Hepatocyte (in vitro differentiated cells): Measurements from ENCODE around the gene SOX13. TPM values are rescaled to one million over a fixed set of nuclear protein-coding genes. Genes with fewer than 3 reads are reported as not detected.

Experiments
- DNase-seq: peaks from one replicate; pipeline ENCODE4 v3.0.0-alpha.2; 2016; ENCODE audit warnings: low spot score
- H2AFZ ChIP-seq: fragments of 200-600 bp; sonication (generic); 2 replicates; pipeline ENCODE4 v1.6.0; 2016; ENCODE audit warnings: antibody characterized with exemption, mild to moderate bottlenecking
- H3K27ac ChIP-seq: fragments of 200-600 bp; sonication (generic); 2 replicates; pipeline ENCODE4 v1.5.1; 2016; ENCODE audit warnings: mild to moderate bottlenecking
- H3K27me3 ChIP-seq: fragments of 200-600 bp; sonication (generic); 2 replicates; pipeline ENCODE4 v1.6.1; 2016
- H3K36me3 ChIP-seq: fragments of 200-600 bp; sonication (generic); replicated peaks from 2 replicates; pipeline ENCODE4 v1.5.1; 2016; ENCODE audit warnings: low read depth; ENCODE audit not compliant: insufficient read depth
- H3K4me1 ChIP-seq: fragments of 200-600 bp; sonication (generic); 2 replicates; pipeline ENCODE4 v1.5.1; 2016; ENCODE audit warnings: mild to moderate bottlenecking, moderate library complexity; ENCODE audit not compliant: insufficient read depth
- H3K4me2 ChIP-seq: fragments of 200-600 bp; sonication (generic); 2 replicates; pipeline ENCODE4 v1.6.0; 2016
- H3K4me3 ChIP-seq: fragments of 200-600 bp; sonication (generic); 2 replicates; pipeline ENCODE4 v1.5.1; 2016; ENCODE audit warnings: mild to moderate bottlenecking
- H3K79me2 ChIP-seq: fragments of 200-600 bp; sonication (generic); 2 replicates; pipeline ENCODE4 v1.6.0; 2017; ENCODE audit warnings: mild to moderate bottlenecking
- H3K9me2 ChIP-seq: fragments of 200-600 bp; sonication (generic); replicated peaks from 2 replicates; pipeline ENCODE4 v1.6.0; 2017; ENCODE audit warnings: mild to moderate bottlenecking; ENCODE audit not compliant: insufficient read depth
- H3K9me3 ChIP-seq: fragments of 200-600 bp; sonication (generic); 2 replicates; pipeline ENCODE4 v1.5.1; 2016; ENCODE audit warnings: low read depth, mild to moderate bottlenecking
- H4K20me1 ChIP-seq: fragments of 200-600 bp; sonication (generic); 2 replicates; pipeline ENCODE4 v1.6.0; 2016; ENCODE audit warnings: mild to moderate bottlenecking; ENCODE audit not compliant: insufficient read depth, poor library complexity, severe bottlenecking
- EZH2 ChIP-seq: fragments of 200-600 bp; sonication (generic); IDR thresholded peaks from 2 replicates; pipeline ENCODE4 v1.6.1; 2016; ENCODE audit warnings: antibody characterized with exemption, mild to moderate bottlenecking, borderline replicate concordance
- EZH2phosphoT487 ChIP-seq: fragments of 200-600 bp; sonication (generic); IDR thresholded peaks from one replicate; pipeline ENCODE4 v1.6.1; 2018; ENCODE audit warnings: antibody characterized with exemption, mild to moderate bottlenecking, low read depth, moderate library complexity; ENCODE audit not compliant: unreplicated experiment, severe bottlenecking
- WGBS: methylation state at CpG from one replicate; pipeline ENCODE4 v1.1.6; 2016; ENCODE audit warnings: low lambda C conversion rate; ENCODE audit errors: missing lambda C conversion rate; 5-methylcytosine and 5-hydroxymethylcytosine counted together
- polyA plus RNA-seq: library from polyadenylated mRNA; unstranded; fragments of >200 nt; fragmentation: Nextera tagmentation; extraction: Ambion mirVana; gene quantifications from 2 replicates; pipeline ENCODE4 v1.2.1, GENCODE V29; 2016
- total RNA-seq: library from RNA; depleted of rRNA; stranded (reverse); fragments of >200 nt; gene quantifications from 2 replicates; pipeline ENCODE4 v1.2.3, GENCODE V29; 2014
- TF ChIP-seq, protein P1 (sequence below): fragments of 200-600 bp; sonication (generic); IDR thresholded peaks from 2 replicates; pipeline ENCODE4 v1.5.1; 2016; ENCODE audit warnings: antibody characterized with exemption, mild to moderate bottlenecking; ENCODE audit not compliant: poor library complexity

The SOX13 gene
- total and polyA plus RNA-seq, 2 experiments from 2014 or later: 11.9 to 22.3 TPM

DNA sequence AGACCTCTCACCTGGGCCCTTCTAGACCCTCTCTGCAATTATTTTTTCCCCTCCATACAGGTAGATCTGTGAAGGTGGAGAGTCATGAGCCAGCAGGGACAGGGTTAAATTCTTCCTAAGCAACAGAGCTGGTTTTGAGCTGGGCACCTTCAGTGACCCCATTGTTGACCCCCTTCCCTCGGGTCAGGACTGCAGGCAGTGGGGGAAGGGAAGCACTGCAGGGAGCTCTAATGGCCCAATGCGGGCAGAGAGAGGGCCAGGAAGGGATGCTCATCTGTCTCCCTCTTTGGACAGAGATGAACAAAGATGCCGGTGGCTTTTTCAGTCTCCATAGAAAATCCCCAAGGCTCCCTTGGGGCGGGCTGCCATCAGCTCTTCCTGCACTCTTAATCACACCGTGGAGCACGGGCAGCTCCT is 21.4 kb downstream of the SOX13 start:
- Histone ChIP-seq H3K36me3 (no peaks in the 10 kb centered on the region), H3K4me2 (no peak overlapping the region), H3K9me3 (no peaks in the 10 kb centered on the region), H3K79me2 (peaks cover 92% of the 10 kb centered on the region), H3K27ac (peak overlapping the region; percentile 93), H4K20me1 (no peaks in the 10 kb centered on the region), H3K4me1 (peaks cover 24% of the 10 kb centered on the region), H3K4me3 (no peak overlapping the region), H2AFZ (no peak overlapping the region), H3K27me3 (no peaks in the 10 kb centered on the region), H3K9me2 (no peaks in the 10 kb centered on the region)
- WGBS: 35% methylated on average over 6 of the region's 6 CpGs
- no peak for DNase-seq
- TF ChIP-seq EZH2 (no peak), EZH2phosphoT487 (no peak)
- TF ChIP-seq, protein P1, sequence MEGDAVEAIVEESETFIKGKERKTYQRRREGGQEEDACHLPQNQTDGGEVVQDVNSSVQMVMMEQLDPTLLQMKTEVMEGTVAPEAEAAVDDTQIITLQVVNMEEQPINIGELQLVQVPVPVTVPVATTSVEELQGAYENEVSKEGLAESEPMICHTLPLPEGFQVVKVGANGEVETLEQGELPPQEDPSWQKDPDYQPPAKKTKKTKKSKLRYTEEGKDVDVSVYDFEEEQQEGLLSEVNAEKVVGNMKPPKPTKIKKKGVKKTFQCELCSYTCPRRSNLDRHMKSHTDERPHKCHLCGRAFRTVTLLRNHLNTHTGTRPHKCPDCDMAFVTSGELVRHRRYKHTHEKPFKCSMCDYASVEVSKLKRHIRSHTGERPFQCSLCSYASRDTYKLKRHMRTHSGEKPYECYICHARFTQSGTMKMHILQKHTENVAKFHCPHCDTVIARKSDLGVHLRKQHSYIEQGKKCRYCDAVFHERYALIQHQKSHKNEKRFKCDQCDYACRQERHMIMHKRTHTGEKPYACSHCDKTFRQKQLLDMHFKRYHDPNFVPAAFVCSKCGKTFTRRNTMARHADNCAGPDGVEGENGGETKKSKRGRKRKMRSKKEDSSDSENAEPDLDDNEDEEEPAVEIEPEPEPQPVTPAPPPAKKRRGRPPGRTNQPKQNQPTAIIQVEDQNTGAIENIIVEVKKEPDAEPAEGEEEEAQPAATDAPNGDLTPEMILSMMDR: no peak

DNA sequence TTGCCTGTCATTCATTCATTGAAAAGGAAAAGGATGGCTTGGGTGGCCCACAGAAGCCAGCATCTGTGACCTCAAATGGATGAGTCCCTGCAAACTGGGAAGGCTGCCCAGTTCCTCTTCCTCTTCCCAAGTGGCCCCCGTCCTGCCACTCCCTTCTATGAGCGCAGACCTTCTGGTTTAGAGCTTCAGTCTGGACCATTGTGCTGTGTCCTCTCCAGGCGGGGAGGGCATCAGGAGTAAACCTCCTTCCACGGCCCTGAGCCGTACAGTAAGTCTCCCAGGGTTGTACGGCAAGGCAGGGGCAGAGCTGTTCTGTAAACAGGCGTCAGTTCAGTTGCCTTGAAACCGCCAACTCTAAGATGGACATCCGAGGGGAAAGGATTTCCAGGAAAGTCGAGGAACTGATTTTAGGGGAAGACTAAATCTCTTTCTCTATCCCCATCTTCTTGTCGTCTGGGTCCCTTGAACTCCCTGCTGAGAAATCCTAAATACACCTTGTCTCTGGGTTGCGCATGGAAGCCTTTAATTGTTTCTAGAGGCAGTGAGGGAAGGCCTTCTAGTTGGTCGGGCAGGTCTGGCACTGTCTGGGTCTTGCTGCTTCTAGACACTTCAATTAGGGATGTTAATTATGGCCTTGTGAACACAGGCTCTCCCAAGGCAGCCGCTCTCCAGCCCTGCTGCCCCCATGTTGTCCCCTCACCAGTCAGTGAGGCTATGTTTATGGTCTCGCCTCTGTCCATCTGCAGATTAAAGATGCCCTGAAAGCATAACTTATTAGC is 22.1 kb downstream of the SOX13 start:
- Histone ChIP-seq H3K79me2 (peaks cover 93% of the 10 kb centered on the region), H3K4me1 (peaks cover 24% of the 10 kb centered on the region), H3K27ac (no peak overlapping the region), H3K9me3 (no peaks in the 10 kb centered on the region), H3K27me3 (no peaks in the 10 kb centered on the region), H2AFZ (no peak overlapping the region), H3K4me2 (no peak overlapping the region), H3K36me3 (no peaks in the 10 kb centered on the region), H4K20me1 (no peaks in the 10 kb centered on the region), H3K4me3 (no peak overlapping the region), H3K9me2 (no peaks in the 10 kb centered on the region)
- DNase-seq: no peak
- 74% methylated on average over 15 of the region's 15 CpGs for WGBS
- TF ChIP-seq EZH2phosphoT487 (no peak), EZH2 (no peak)
- TF ChIP-seq, protein P1: no peak

DNA sequence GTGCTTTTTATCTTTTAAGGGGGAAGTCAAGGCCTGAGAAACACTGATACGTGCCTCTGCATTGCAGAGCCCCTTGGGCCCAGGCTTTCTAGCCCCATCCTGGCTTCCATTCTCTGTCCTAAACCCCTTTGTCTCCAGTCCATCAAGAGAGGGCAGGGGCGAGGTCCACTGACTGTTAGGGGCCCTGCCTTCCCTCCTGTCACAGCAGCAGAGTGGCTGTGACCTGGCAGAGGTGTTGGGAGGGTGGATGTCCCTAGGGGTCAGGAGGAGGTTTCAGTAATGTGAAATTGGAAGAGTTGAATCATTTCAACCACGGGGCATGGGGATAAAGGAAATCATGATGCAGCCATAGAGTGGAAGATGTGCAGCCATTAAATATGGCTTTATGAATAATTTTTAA is 24.0 kb downstream of the SOX13 start:
- H3K27ac ChIP-seq: no peak overlapping the region
- no peaks in the 10 kb centered on the region for H3K9me2 ChIP-seq
- no peaks in the 10 kb centered on the region for H3K27me3 ChIP-seq
- H3K4me2 ChIP-seq: no peak overlapping the region
- H3K4me3 ChIP-seq: no peak overlapping the region
- TF ChIP-seq, protein P1: no peak
- no peak for TF ChIP-seq EZH2
- no peak for TF ChIP-seq EZH2phosphoT487
- WGBS: 87% methylated on average over 3 of the region's 3 CpGs
- no peaks in the 10 kb centered on the region for H4K20me1 ChIP-seq
- peaks cover 93% of the 10 kb centered on the region for H3K79me2 ChIP-seq
- H2AFZ ChIP-seq: no peak overlapping the region
- H3K4me1 ChIP-seq: peaks cover 26% of the 10 kb centered on the region
- H3K36me3 ChIP-seq: no peaks in the 10 kb centered on the region
- DNase-seq: no peak
- no peaks in the 10 kb centered on the region for H3K9me3 ChIP-seq
